HepG2 (cell line): Measurements from ENCODE around the gene HRH3. TPM values are rescaled to one million over a fixed set of nuclear protein-coding genes. Genes with fewer than 3 reads are reported as not detected.

Source experiments
- CCDC6 ChIP-seq: sonication (generic); formaldehyde crosslinking; IDR thresholded peaks from 2 replicates; pipeline ENCODE4 v1.8.1; 2022; ENCODE audit warnings: mild to moderate bottlenecking, missing genetic modification reagents, moderate library complexity
- HINFP ChIP-seq: sonication (generic); formaldehyde crosslinking; IDR thresholded peaks from 2 replicates; pipeline ENCODE4 v1.4.0; 2020; ENCODE audit warnings: low read depth, mild to moderate bottlenecking, missing genetic modification reagents
- KLF16 ChIP-seq, 2 experiments: sonication (generic) in 1 of 2; formaldehyde crosslinking in 1 of 2; IDR thresholded peaks; 2 replicates each; pipeline versions ENCODE4 v1.6.1 to v1.8.0; 2016 to 2023; ENCODE audit warnings: missing genetic modification reagents in 2 of 2, missing compliant biosample characterization in 1 of 2
- NFE2L1 ChIP-seq: sonication (generic); formaldehyde crosslinking; IDR thresholded peaks from 2 replicates; pipeline ENCODE4 v1.4.0; 2020; ENCODE audit warnings: missing genetic modification reagents, mild to moderate bottlenecking, borderline replicate concordance
- TFDP2 ChIP-seq: sonication (generic); formaldehyde crosslinking; IDR thresholded peaks from 2 replicates; pipeline ENCODE4 v1.4.0; 2020; ENCODE audit warnings: missing genetic modification reagents
- TOPORS ChIP-seq: sonication (generic); formaldehyde crosslinking; IDR thresholded peaks from 2 replicates; pipeline ENCODE4 v1.8.0; 2023; ENCODE audit warnings: mild to moderate bottlenecking, missing genetic modification reagents
- YY1 ChIP-seq: IDR thresholded peaks from 2 replicates; pipeline ENCODE4 v1.6.1; 2011; ENCODE audit warnings: low read length, low read depth, moderate library complexity, mild to moderate bottlenecking; ENCODE audit not compliant: insufficient read depth, insufficient replicate concordance
- ZFX ChIP-seq: sonication (generic); formaldehyde crosslinking; IDR thresholded peaks from 2 replicates; pipeline ENCODE4 v1.4.0; 2020; ENCODE audit warnings: mild to moderate bottlenecking, low read depth, missing genetic modification reagents, moderate library complexity
- ZFYVE20 ChIP-seq: sonication (generic); formaldehyde crosslinking; IDR thresholded peaks from 2 replicates; pipeline ENCODE4 v1.8.0; 2023; ENCODE audit warnings: low read depth, mild to moderate bottlenecking, moderate library complexity, missing genetic modification reagents, borderline replicate concordance
- ZNF512B ChIP-seq: sonication (generic); formaldehyde crosslinking; IDR thresholded peaks from 2 replicates; pipeline ENCODE4 v1.5.1; 2020; ENCODE audit warnings: missing genetic modification reagents, mild to moderate bottlenecking, borderline replicate concordance
- ZNF574 ChIP-seq: sonication (generic); formaldehyde crosslinking; IDR thresholded peaks from 2 replicates; pipeline ENCODE4 v1.4.0; 2020; ENCODE audit warnings: missing genetic modification reagents
- ZNF75D ChIP-seq: sonication (generic); formaldehyde crosslinking; IDR thresholded peaks from 2 replicates; pipeline ENCODE4 v1.8.1; 2023; ENCODE audit warnings: missing genetic modification reagents, mild to moderate bottlenecking, borderline replicate concordance
- polyA plus RNA-seq, 8 experiments: library from polyadenylated mRNA; depleted of rRNA in 3 of 8; stranded (reverse) in 7 of 8; unstranded in 1 of 8; fragments of >200 nt; fragmentation: Illumina TruSeq in 4 of 8; extraction: Trizol in 4 of 8; gene quantifications; 2 replicates each; pipeline versions ENCODE4 v1.2.1 to v1.2.3, GENCODE V29; 2011 to 2016; ENCODE audit warnings: low read depth in 4 of 8, missing spikeins in 1 of 8, mixed read lengths in 1 of 8; ENCODE audit not compliant: insufficient read depth in 1 of 8
- total RNA-seq, 5 experiments: library from RNA; depleted of rRNA; stranded (reverse); fragments of >200 nt; fragmentation: Illumina TruSeq; extraction: Trizol; gene quantifications; 2 replicates each; pipeline ENCODE4 v1.2.3, GENCODE V29; 2016; ENCODE audit warnings: low read depth in 1 of 5
- TF ChIP-seq, protein P1 (sequence below): sonication (generic); formaldehyde crosslinking; IDR thresholded peaks from 2 replicates; pipeline ENCODE4 v1.4.0; 2020; ENCODE audit warnings: missing genetic modification reagents, borderline replicate concordance

The HRH3 gene
- total and polyA plus RNA-seq, 2 of the 13 experiments (the other 11 are each of a cell fraction or from before 2014, with no cell fraction given), result 0.18 TPM; not detected in 1

DNA sequence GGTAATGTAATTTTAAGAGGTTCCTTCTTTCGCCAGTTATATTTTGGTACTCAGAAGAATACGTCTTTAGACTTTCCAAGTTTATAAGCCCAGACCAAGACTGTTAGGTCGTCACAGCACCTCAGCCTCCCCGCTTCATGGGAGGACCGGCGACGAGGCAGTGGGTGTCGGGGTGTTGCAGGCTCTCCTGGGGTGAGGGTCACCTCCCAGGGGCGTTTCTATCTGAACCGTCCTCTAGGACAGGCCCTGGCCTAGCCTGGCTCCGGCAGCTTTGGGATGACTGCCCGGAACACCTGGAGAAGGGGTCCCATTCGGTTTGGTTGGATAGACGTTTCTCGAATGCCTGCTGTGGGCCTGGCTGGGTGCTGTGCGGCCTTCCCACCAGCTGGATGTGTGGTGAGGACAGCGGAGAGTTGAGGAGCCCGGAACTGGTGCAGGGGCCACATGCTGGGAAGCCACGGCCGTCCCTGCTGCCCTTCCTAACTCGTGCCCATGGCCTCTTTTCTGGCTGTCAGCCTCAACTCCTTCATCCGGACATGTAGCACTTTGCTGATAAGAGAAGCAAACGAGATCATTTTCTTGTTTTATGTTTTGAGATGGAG is 19.3 kb upstream of the HRH3 start (continued):
- no peak for TF ChIP-seq ZNF75D (CRISPR knock-in tag)
- no peak for TF ChIP-seq ZFYVE20 (CRISPR knock-in tag)
- 0 out of 2 replicates have a peak, but pooled peaks have one; percentile 69 for TF ChIP-seq TOPORS (CRISPR knock-in tag)
- no peak for TF ChIP-seq ZNF512B (CRISPR knock-in tag)
- TF ChIP-seq, protein P1, sequence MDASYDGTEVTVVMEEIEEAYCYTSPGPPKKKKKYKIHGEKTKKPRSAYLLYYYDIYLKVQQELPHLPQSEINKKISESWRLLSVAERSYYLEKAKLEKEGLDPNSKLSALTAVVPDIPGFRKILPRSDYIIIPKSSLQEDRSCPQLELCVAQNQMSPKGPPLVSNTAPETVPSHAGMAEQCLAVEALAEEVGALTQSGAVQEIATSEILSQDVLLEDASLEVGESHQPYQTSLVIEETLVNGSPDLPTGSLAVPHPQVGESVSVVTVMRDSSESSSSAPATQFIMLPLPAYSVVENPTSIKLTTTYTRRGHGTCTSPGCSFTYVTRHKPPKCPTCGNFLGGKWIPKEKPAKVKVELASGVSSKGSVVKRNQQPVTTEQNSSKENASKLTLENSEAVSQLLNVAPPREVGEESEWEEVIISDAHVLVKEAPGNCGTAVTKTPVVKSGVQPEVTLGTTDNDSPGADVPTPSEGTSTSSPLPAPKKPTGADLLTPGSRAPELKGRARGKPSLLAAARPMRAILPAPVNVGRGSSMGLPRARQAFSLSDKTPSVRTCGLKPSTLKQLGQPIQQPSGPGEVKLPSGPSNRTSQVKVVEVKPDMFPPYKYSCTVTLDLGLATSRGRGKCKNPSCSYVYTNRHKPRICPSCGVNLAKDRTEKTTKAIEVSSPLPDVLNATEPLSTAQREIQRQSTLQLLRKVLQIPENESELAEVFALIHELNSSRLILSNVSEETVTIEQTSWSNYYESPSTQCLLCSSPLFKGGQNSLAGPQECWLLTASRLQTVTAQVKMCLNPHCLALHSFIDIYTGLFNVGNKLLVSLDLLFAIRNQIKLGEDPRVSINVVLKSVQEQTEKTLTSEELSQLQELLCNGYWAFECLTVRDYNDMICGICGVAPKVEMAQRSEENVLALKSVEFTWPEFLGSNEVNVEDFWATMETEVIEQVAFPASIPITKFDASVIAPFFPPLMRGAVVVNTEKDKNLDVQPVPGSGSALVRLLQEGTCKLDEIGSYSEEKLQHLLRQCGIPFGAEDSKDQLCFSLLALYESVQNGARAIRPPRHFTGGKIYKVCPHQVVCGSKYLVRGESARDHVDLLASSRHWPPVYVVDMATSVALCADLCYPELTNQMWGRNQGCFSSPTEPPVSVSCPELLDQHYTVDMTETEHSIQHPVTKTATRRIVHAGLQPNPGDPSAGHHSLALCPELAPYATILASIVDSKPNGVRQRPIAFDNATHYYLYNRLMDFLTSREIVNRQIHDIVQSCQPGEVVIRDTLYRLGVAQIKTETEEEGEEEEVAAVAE (CRISPR knock-in tag), result no peak
- no peak for TF ChIP-seq CCDC6 (CRISPR knock-in tag)
- peak; percentile 64 for TF ChIP-seq ZFX
- TF ChIP-seq YY1, result no peak
- no peak for TF ChIP-seq TFDP2
- TF ChIP-seq KLF16 (CRISPR knock-in tag; IDR thresholded peaks at IDR 0.05), result no peak
- TF ChIP-seq HINFP (CRISPR knock-in tag), result no peak
- 0 out of 2 replicates have a peak, but pooled peaks have one; percentile 19 for TF ChIP-seq ZNF574 (CRISPR knock-in tag)
- TF ChIP-seq NFE2L1, result 0 out of 2 replicates have a peak, but pooled peaks have one; percentile 7
